Left colon (tissue), 2 donors: ENCODE measurements around the gene DPF3. TPM values are rescaled to one million over a fixed set of nuclear protein-coding genes. Genes with fewer than 3 reads are reported as not detected.
"Not testable (repeated sequence)": the region's sequence is repeated elsewhere in the genome, so short reads cannot be mapped to it uniquely, and the experiment has no call there.

Experiments used
- ATAC-seq: fragments of 200-7000 bp; cut with Tn5 transposase; one replicate; pipeline ENCODE4 v1.9.1; 2020; ENCODE audit warnings: mild to moderate bottlenecking, moderate library complexity
- DNase-seq, 2 donors: peaks; one replicate each; pipeline ENCODE4 v3.0.0-alpha.2; 2020
- intact Hi-C, 2 donors: fragments of 100-400 bp; cut with DNase I in 1 of 2; cut with micrococcal nuclease in 1 of 2; formaldehyde crosslinking; loops; one replicate each; pipeline versions ENCODE4 v1.11.2 to v1.14.0; 2022; cut with DNase I, micrococcal nuclease
- total RNA-seq, 2 donors: library from RNA; stranded (reverse); fragmentation: NEBNext Ultra II Directional; extraction: Animal tissue kit (Norgen Biotek cat#: 25700); gene quantifications; one replicate each; pipeline ENCODE4 v1.2.1, GENCODE V29; 2021
- donor health status: DM: no; HTN: no; CAD: no.
- donor health status: DM: yes; HTN: yes; CAD: no.

Gene DPF3
- total RNA-seq, 2 donors from 2014 or later: 9.7 to 11.2 TPM

DNA sequence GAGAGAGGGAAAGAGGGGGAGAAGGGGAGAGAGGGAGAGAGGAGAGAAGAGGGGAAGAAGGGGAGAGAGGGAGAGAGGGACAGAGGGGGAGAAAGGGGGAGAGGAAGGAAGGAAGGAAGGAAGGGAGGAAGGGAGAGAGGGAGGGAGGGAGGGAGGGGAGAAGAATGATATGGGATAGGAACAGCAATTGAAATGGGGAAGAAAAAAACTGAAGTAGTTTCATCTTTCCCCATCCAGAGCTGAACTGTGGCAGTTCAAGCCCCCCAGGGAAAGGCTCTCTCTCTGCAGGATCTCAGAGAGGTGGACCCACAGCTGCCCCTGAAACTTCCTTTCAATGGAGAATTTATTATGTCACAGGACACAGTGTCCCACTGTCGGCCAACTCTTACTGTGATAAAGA lies 136.9 kb downstream of the DPF3 start:
- ATAC-seq (no peak), DNase-seq (no peak)
- intact Hi-C loops: no loop called here

DNA sequence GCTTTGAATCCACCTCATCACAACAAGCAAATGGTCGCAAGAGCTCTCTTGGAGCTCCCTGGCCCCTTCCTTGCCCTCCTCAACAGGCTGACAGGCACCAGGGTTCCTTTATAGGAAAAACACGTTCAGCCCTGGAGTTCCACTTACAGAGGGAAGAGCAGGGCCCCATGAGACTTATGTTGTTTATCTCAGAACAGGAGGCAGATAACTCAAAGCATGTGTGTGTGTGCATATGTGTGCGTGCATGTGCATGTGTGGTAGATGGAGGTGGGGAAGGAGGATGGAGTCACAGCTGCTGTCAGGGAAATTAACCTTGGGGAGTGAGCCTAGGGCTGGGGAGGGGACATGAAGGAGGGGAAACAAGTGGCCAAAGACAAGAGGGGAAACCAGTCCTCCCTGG lies 138.1 kb downstream of the DPF3 start:
- no peak for ATAC-seq
- intact Hi-C loops: no loop called here
- DNase-seq: no peak

DNA sequence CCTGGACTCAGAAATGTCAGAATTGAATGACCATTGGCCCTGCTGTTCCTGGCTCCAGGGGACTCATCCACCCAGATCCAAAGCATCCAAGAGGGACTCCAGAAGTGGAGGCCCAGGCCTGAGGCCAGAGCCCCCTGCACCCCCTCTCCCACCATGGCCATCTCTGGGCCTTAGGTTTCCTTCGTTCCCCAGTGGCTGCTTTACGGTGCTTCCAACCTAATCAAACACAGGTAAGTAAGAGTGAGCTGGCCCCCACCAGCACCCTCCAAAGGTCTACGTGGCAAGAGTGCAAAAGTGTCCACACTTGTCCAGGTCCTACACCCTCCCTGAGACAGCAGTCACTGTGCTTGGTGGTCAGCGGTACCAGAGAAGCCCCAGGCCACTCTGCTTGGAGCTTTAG lies 139.0 kb downstream of the DPF3 start:
- DNase-seq (no peak), ATAC-seq (no peak)
- intact Hi-C loops: no loop called here

DNA sequence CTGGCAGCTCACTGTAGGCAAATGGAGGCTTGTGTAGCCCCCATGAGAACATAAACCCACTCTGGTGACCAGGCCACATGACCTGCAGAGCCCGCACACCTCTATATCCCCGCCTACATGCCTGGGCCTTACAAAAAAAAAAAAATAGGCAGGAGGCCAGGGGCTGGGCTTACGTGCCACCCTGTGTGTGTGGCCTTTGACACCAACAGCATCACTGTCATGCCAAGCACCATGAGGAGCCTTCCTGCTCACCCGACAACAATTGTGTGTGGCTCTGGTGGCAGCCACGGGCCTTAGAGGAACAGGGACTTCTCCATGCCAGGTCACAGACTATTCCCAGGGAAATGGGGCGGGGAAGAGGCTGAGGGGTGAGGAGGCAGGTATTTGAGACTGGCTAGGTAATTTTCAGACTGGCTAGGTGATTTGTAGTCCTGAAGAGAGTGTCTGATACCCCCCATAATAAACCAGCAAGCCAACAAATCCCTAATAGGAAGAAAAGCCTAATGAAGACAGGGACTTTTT lies 140.0 kb downstream of the DPF3 start:
- ATAC-seq: peak; percentile 17

DNA sequence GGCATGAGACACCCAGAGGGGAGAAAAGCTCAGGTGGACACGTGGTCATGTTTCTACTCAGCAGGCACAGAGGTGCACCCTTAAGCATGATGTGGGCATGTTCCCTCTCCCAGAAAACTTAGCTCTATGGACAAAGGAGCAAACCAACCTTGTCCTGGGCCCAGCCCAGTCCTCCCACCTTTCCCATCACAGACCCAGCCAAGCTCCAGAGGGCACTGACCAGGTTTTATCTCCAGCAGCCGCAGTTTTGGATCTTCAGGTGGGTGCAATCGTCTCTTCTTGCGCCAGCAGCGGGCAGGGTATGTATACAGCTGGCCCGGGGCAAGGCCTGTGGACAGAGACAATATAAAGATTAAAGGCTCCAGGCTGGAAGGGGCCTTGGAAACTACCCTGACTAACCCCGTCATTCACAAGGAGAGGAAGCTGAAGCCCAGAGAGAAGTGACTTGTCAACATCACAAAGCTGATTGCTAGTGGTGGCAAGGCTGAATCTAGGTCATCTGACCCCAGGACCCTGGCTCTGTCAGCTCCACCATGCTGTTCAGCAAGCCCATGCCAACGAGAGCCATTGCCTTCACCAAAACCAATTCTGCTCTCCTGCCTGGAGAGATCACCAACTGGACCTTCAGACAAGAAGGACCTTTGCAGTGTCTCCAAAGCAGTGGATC lies 140.7 kb downstream of the DPF3 start:
- intact Hi-C loops: no loop called here
- no peak for ATAC-seq
- DNase-seq: no peak

More for the DNA sequence above, 140.0 kb downstream of the DPF3 start:
- intact Hi-C loops: no loop called here
- DNase-seq: no peak

DNA sequence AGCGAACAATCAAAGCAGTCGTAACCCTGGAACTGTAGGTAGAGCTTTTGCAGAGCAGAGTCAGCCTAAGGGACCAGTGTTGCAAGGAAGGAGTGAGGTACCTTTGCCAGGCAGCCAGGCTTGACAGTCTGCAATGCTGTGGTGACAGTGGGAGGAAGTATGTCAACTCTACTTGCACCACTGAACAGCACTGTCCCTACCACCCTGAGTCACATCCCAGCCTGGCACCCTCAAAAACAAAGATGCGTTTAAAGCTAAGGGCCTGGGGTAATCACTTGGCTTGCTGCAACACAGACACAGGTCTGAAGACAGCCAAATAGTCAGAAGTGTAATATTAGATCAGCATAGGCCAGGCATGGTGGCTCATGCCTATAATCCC lies 141.9 kb downstream of the DPF3 start:
- ATAC-seq: no peak

DNA sequence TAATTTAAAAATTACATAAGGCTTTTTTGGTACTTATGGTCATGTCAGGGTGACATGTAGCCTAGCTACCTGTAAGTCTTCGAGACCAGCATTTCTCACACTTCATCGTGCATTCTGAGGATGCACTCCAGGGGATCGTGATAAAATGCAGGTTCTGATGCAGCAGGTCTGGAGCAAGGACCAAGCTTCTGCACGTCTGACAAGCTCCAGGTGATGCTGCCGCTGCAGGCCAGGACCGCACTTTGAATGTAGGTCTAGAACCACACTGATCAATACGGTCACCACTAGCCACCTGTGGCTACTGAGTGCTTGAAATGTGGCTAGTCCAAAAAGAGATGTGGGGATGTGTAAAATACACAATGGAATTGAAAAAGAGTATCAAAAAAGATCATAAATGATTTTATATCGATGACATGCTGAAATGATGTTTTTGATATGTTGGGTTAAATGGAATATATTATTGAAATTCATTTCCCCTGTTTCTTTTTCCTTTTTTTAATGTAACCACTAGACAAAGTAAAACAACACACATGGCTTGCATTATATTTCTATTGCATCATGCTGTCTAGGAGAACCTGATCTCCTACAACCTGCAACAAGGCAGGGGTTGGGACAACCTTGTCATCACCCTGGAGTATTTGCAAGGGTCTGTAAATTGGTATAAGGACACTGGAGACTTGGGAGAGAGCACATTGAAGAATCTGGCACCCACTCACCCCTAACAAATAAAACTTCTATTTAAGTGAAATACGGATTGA lies 142.4 kb downstream of the DPF3 start:
- DNase-seq: no peak
- ATAC-seq: no peak
- intact Hi-C loops: no loop called here

More for the DNA sequence above, 141.9 kb downstream of the DPF3 start:
- DNase-seq: no peak
- intact Hi-C loops: no loop called here

DNA sequence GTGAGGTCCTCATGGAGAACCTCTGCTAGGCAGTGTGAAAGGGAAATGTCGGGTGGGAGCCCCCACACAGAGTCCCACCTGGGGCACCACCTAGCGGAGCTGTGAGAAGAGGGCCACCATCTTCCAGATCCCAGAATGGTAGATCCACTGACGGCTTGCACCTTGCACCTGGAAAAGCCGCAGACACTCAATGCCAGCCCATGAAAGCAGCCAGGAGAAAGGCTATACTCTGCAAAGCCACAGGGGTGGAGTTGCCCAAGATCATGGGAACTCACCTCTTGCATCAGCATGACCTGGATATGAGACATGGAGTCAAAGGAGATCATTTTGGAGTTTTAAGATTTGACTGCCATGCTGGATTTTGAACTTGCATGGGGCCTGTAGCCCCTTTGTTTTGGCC lies 145.0 kb downstream of the DPF3 start:
- intact Hi-C loops, ATAC-seq, DNase-seq: not testable (repeated sequence)

DNA sequence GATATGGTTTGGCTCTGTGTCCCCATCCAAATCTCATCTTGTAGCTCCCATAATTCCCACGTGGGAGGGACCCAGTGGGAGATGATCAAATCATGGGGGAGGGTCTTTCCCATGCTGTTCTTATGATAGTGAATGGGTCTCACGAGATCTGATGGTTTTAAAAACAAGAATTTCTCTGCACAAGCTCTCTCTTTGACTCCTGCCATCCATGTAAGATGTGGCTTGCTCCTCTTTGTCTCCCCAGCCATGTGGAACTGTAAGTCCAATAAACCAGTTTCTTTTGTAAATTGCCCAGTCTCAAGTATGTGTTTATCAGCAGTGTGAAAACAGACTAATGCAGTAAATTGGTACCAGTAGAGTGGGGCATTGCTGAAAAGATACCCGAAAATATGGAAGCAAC lies 146.2 kb downstream of the DPF3 start:
- intact Hi-C loops: no loop called here
- ATAC-seq: no peak
- DNase-seq: no peak

DNA sequence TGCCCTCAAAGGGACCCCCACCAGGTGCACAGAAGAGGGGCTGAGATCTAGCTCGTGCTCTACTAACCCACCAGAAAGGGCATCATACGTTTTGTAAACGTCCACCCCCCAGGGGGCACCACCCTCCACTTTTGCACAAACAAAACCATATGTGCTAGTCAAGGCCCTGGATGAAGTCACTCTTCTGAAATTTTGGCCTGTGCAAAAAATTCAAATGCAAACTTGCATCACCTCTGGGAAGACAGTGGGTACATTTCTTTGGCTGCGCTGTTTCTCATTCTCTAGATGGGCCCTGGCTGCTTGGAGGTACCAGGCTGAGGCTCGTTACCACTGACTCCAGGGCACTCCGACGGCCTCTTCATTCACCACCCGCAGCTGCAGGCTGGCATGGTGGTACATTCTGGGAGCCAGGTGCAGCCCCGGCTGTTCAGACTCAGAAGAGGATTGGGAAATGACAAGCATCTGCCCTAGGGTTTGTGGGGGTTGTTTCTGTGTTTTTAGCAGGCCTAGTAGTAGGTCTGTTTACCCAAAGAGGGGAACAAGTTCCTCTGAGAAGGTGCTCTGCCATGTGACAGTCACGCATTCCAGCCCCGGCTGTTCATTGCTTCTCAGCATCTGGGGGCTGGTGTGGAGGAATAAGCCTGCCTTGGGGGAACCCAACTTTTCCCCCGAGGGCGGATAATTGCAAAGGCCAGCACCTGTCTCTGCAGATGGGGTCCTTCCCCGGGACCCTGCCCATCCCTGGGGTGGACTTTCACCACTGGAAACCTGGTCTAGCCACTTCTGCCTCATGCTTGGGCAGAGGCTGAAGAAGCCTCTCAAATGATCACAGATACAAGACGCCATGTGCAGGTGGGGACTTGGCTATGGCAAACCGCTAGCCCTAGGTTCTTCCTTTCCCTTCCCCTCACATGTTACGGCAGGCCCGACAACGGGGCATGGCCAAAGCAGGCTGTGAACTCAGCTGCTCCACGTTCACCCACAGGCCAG lies 147.6 kb downstream of the DPF3 start:
- ATAC-seq (no peak), DNase-seq (no peak)
- intact Hi-C loops: no loop called here

DNA sequence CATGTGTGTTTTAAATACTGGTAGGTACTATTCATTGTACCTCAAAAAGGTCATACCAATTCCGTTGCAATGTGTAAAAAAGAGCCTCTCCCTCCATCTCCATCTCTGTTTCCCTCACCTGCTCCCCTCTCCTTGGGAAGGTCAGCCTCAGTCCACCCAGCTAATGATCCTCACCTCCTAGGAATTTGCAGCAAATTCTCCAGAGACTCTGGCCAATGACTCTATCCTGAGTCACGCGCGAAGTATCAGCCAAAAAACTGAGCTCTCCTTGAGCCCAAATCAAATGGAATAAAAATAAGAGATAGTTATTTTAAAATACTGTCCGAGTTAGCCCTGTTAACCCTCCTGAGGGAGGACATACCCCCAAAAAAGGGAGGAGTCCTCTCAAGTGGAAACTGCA lies 148.4 kb downstream of the DPF3 start:
- DNase-seq (no peak), ATAC-seq (no peak)
- intact Hi-C loops: no loop called here

DNA sequence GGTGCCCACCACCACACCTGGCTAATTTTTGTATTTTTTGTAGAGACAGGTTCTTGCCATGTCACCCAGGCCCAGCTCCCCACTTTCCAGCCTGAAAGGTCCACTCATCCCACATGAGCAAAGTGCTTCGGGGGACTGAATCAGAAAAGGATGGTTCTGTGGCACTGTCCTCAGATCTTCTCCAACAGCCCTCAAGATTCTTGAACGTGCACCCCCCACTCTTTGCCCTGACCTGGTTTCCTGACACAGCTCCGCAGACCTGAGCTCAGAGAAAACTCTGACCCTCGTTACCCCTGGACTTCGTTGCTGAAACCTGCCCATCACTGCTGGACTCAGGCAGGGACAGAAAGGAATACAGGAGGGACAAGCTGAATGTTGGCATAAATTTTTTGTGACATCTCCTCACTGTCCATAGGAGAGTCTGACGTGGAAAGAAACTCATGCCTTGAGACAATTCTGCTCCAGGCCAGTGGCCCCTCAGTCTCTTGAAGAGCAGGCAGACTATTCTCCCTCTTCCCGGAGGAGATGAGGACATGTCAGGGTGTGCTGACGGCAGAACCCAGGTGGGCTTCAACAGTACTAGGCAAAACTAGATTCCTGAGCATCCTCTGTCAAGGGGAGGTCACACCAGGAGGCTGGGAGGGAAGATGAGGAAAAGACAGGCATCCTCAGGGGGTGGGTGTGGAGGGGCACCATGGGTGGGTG lies 149.3 kb downstream of the DPF3 start:
- DNase-seq (no peak), ATAC-seq (no peak)
- intact Hi-C loops: no loop called here

DNA sequence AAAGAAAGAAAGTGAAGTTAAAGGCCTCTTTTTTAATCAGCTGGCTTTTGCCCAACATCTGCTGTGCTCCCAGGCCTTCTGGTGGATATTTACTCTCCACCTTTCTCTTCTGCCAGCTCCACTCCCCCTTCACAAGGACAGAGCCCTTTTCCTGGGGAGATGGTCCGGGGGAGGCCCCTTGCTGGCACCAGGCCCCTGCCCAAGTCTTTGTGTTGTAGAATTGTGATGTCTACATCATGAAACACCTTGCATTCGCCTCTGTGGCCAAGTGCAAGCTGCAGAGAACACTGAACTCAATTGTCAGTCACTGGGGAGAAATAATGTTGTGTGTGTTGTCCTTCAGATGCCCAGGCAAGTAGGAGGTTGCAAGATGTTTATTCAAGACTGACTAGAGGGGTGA lies 150.3 kb downstream of the DPF3 start:
- intact Hi-C loops: no loop called here
- ATAC-seq: no peak
- DNase-seq: no peak

DNA sequence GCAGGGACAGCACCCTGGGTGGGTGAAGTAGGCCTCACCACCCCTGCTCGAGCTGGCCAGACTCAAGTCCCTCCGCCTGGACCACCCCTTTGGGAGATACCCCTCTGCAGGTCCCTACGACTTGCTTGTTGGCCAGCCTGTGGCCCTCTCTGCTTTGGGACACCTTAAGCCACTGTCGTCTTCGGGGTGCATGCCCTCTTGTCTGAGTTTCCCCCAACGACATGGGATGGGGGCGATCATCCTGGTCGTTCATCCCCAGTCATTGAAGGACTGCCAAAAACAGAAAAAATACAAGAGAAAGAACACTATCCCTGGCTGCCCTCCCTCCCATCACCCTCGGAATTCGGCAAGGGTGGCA lies 151.1 kb downstream of the DPF3 start:
- ATAC-seq (no peak), DNase-seq (no peak)
- intact Hi-C loops: no loop called here

DNA sequence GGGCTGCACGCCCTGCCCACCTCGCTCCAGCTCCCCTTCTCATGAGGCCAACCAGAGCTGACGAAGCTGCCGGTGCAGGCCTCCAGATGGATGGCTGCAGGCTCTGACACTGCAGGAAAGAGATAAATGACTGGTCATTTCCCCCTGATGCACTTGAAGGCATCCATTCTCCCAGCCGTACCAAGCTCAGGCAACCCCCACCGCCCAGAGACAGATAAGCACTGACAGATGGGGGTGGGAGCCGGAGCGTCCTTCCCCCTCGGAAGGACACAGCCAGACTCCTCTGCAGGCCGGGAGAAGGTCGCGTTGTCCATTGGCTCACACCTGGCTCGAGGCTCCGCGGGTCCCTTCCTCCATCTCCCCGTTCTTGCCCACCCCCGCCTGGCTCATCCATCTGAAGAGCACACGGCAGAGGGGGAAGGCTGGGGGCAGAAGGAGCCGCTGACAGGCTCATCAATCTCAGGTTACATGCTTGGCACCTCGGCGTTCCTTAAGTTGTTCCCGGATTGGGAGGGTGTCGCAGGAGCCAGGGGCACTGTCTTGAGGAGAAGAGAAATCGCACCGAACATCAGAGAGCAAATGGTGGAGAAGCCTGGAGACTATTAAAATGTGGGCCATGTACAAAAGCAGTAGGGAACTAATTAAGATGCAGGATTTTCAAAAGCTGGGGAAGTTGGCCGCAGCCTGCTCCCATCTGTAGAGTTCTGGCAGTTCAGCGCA lies 151.6 kb downstream of the DPF3 start:
- no peak for DNase-seq
- ATAC-seq: no peak
- intact Hi-C loops: no loop called here

DNA sequence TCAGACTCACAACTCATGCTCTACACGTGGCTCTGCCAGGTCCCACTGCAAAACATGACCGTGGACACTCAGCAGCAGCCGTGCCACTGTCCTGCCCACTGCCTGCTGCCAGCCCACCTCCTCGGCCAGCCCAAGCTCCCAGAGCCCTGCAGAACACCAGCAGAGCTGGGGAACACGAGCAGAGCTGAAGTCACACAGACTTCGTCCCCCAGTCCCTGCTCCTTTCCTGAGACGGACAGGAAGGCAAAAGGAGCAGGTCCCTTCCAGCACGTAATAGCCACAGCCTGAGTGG lies 152.1 kb downstream of the DPF3 start:
- DNase-seq: no peak
- ATAC-seq: no peak
- intact Hi-C loops: no loop called here

DNA sequence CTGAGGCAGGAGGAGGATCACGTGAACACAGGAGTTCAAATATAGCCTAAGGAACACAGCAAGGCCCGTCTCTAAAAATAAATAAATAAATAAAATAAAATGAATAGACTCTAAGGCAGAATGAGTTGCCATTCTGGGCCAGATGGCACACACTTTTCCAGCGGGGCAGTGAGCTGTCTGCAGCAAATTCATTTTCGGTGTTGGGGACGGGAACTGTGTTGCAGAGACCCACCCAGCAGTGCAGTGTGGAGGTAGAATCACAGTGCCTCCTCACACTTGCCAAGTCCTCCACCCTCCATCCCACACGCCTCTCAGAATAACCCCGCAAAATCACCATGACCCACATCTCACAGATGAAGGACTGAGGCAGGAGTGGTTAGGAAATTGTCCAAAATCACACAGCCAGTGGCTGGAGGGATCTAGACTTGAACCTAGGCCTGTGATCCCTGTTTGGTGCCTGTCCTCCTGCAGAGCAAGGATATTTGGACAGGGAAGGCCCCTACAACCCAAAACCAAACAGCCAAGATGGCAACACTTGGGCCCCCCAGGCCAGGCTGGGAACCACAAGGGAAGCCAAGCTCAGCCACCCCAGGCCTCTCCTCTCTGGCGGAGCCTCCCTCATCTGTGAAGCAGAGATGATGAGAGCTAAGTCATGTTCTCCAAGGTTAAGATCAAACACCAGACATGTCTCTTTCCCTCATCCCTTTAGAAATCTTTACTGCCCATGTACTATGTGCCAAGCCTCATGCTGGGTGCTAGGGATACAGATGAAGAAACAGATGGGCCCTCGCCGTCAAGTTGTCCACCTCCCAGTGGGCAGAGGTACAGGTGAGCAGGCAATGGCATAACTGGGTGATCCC lies 152.7 kb downstream of the DPF3 start:
- ATAC-seq: no peak
- intact Hi-C loops: no loop called here
- no peak for DNase-seq
